Activated naive CD8-positive, alpha-beta T cell treated with anti-CD3 and anti-CD28 coated beads for 36 hours (primary cell): ENCODE measurements around the gene SRP9. TPM values are rescaled to one million over a fixed set of nuclear protein-coding genes. Genes with fewer than 3 reads are reported as not detected.
"Not testable (repeated sequence)": the region's sequence is repeated elsewhere in the genome, so short reads cannot be mapped to it uniquely, and the experiment has no call there.

Experiments used
- DNase-seq: peaks from one replicate; pipeline ENCODE4 v3.0.0; 2021
- H3K27ac Mint-ChIP-seq: one replicate; pipeline ENCODE4 v1.8.0; 2022; ENCODE audit warnings: mild to moderate bottlenecking, moderate library complexity, mixed read lengths
- H3K27me3 Mint-ChIP-seq: one replicate; pipeline ENCODE4 v1.8.0; 2022; ENCODE audit warnings: mild to moderate bottlenecking, mixed read lengths
- H3K36me3 Mint-ChIP-seq: one replicate; pipeline ENCODE4 v1.8.0; 2021; ENCODE audit warnings: mild to moderate bottlenecking, mixed read lengths
- H3K4me1 Mint-ChIP-seq: one replicate; pipeline ENCODE4 v1.8.0; 2021; ENCODE audit warnings: mixed read lengths
- H3K4me3 Mint-ChIP-seq: one replicate; pipeline ENCODE4 v1.8.0; 2022; ENCODE audit warnings: mild to moderate bottlenecking, moderate library complexity, mixed read lengths
- H3K9me3 Mint-ChIP-seq: one replicate; pipeline ENCODE4 v1.8.0; 2022; ENCODE audit warnings: mixed read lengths
- total RNA-seq, 2 experiments: library from RNA; stranded (reverse); gene quantifications; one replicate each; pipeline ENCODE4 v1.2.3, GENCODE V29; 2021

The SRP9 gene
- total RNA-seq, 2 experiments from 2014 or later, result 335 to 350 TPM

DNA sequence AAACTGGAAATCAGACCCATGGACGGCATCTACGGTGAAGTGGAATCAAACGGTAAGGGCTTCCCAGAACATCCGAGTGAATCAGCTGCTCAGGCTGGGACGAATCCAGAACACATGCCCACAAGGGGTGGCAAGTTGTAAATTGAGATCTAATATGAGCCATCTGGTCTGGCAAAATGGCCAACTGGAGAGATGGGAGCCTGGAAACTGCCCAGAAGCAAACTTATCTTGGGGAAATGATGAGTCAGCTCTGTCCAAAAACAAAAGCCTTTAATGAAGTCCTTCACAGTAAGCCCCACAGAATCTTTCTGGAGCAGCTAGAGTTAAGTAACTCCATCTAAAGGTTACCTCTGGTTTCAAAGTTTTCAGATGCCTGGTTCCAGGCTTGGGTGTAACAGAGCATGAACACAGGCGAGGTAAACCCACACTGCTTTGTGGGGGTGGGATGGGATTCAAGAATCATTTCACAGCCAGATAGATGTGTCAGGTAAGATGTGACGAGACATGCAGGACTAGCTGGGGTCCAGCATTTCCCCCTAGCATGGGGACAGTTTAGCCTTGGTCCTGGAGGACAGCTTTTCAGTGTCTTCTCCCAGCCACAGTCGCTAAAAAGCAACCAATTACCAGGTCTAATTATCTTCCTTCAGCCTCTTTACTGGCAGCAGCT, 10.5 kb upstream of the SRP9 start:
- H3K4me3 Mint-ChIP-seq, result no peak overlapping the region
- H3K9me3 Mint-ChIP-seq, result no peaks in the 10 kb centered on the region
- H3K4me1 Mint-ChIP-seq, result no peaks in the 10 kb centered on the region

GRCh38 chr1:225767634-225768540, 9.7 kb upstream of the SRP9 start:
- Mint-ChIP-seq H3K27ac (no peak overlapping the region), H3K36me3 (no peaks in the 10 kb centered on the region), H3K9me3 (no peaks in the 10 kb centered on the region), H3K27me3 (no peaks in the 10 kb centered on the region), H3K4me3 (no peak overlapping the region), H3K4me1 (no peaks in the 10 kb centered on the region)
- no peak for DNase-seq

More for the DNA sequence above, 10.5 kb upstream of the SRP9 start:
- DNase-seq, result no peak
- Mint-ChIP-seq H3K36me3 (no peaks in the 10 kb centered on the region), H3K27ac (no peak overlapping the region), H3K27me3 (no peaks in the 10 kb centered on the region)

DNA sequence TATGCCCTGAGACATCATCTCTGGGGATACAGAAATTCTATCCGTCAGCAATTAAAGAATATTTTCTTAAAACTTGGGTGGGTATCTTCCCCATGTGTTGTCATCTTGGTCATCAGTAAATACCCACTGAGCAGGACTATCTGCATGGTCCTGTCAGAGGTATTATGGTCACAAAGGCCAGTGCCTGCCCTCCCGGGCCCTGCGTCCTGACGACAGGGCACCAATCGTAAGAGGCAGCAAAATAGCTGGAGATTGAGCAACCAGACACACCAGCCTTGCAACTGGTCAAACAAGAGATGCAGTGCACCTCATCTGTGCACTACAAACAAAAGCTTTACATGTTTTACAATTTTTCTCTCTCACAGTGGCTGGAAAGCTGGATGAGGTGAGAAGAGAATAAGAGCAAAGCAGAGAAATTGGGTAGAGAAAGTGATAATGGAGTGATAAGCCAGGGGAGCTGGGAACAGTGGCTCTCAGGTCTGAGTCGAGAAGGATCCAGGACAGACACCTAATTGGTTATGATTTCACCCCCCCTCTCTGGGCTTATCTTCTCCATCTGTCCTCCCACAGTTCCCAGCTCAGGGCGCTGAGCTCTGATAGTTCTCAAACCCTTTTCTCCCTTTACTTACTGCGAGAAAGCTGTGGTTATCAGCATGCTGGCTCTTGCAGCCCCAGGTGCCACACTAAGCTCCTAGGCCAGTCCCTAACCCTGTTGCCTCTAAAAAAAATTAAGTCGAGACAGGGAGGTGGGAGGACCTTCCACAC, 8.8 kb upstream of the SRP9 start:
- Mint-ChIP-seq H3K27ac (no peak overlapping the region), H3K9me3 (no peaks in the 10 kb centered on the region), H3K36me3 (no peaks in the 10 kb centered on the region), H3K4me1 (no peaks in the 10 kb centered on the region), H3K27me3 (no peaks in the 10 kb centered on the region), H3K4me3 (no peak overlapping the region)
- no peak for DNase-seq

DNA sequence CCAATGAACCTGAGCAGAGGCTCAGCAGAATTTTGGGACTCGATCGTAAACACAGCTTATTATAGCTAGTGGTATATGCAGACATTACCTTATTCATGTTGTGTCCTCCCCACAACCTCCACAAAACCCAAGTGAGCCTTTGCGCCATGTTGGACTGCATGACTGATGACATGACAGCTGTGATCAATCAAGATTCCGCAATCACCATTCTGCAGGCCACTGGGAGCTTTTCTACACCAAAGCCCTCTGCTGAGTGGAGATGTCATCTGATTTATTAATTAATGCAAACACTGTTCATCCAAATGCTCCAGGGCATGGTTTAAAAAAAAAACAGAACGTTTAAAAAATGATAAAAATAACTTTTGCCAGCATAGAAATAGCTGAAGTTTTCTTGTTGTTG, 7.9 kb upstream of the SRP9 start:
- H3K4me1 Mint-ChIP-seq, result peaks cover 5% of the 10 kb centered on the region
- DNase-seq, result no peak
- H3K36me3 Mint-ChIP-seq, result peaks cover 3% of the 10 kb centered on the region
- no peak overlapping the region for H3K27ac Mint-ChIP-seq
- no peak overlapping the region for H3K4me3 Mint-ChIP-seq
- H3K27me3 Mint-ChIP-seq, result no peaks in the 10 kb centered on the region
- no peaks in the 10 kb centered on the region for H3K9me3 Mint-ChIP-seq

- H3K4me3 Mint-ChIP-seq, result no peak overlapping the region
- no peaks in the 10 kb centered on the region for H3K27me3 Mint-ChIP-seq
- H3K9me3 Mint-ChIP-seq, result peaks cover 2% of the 10 kb centered on the region
- peaks cover 5% of the 10 kb centered on the region for H3K36me3 Mint-ChIP-seq
- H3K4me1 Mint-ChIP-seq, result peaks cover 5% of the 10 kb centered on the region
- DNase-seq, result no peak
- H3K27ac Mint-ChIP-seq, result no peak overlapping the region
Measured at GRCh38 chr1:225770561-225771248, 6.9 kb upstream of the SRP9 start.

DNA sequence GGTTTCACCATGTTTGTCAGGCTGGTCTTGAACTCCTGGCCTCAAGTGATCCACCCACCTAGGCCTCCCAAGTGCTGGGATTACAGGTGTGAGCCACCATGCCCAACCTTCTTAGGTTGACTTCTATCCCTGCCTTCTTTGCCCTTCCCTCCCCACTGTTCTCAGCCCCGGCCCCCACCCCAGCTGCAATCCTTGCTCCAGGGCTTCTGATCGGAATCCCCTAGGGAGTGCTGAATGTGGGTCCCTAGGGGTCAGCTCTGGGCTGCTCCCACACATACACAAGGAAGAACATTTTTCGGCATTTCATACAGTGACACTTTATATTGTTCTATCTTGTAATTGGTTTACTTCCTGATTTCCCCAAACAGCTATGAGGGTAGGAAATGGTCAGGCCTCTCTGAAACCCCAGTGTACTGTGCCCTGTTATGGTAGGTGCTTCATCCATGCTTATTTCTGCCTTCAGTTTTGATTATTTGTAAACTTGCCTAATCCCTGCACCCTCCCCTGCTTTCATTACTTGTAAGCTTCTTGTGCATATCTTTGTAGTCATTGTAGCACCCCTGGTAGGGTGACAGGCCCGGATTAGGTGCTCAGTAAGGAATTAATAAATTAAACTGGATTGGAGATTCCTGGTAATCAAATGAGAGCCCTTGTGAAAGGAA, 5.8 kb upstream of the SRP9 start:
- no peak overlapping the region for H3K4me3 Mint-ChIP-seq
- no peaks in the 10 kb centered on the region for H3K27me3 Mint-ChIP-seq
- H3K27ac Mint-ChIP-seq, result no peak overlapping the region
- H3K9me3 Mint-ChIP-seq, result peaks cover 2% of the 10 kb centered on the region
- DNase-seq, result no peak
- peaks cover 5% of the 10 kb centered on the region for H3K36me3 Mint-ChIP-seq
- peaks cover 5% of the 10 kb centered on the region for H3K4me1 Mint-ChIP-seq

DNA sequence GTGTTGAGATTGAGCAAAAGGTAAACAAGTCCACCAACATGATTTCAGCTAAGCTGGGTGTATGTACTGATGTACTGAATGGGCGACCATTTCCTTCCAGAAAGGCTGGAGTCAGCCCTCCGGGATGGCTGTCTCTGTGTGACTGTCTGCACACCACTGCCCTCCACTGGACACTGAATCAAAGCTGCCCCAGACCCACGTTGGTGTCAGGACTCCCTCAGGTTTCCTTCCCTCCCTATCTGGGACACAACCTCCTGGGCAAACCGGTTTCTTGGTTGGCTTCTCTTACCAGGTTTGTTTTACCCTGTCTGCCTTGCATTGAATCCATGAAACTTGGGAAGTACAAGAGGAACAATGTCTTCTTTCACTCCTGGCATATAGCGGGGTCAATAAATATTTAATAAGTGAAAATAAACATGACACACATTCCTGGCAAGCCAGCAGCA, 5.3 kb upstream of the SRP9 start:
- Mint-ChIP-seq H3K4me3 (no peak overlapping the region), H3K27ac (no peak overlapping the region), H3K36me3 (peaks cover 5% of the 10 kb centered on the region), H3K4me1 (peaks cover 5% of the 10 kb centered on the region), H3K9me3 (peaks cover 2% of the 10 kb centered on the region), H3K27me3 (no peaks in the 10 kb centered on the region)
- DNase-seq, result peak; percentile 29

DNA sequence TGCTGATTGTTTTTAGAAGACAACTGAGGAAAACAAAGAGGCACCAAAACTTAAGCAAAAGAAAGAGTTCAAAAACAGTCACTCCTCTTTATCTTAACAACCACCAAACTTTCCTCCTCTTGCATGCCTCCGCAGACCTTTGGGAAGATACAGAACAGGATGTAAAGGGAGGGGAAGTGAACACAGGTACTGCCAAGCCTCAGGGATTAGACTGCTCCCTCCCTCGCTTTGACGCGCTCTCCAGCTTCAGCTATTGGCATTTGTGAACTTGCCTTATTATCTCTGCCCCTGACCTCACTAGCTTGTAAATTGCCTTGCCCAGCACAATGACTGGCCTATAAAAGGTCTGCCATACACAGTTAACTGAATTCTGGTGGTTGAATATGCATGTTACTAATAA, 4.8 kb upstream of the SRP9 start:
- DNase-seq, result no peak
- Mint-ChIP-seq H3K4me3 (no peak overlapping the region), H3K9me3 (peaks cover 2% of the 10 kb centered on the region), H3K27ac (no peak overlapping the region), H3K4me1 (peaks cover 5% of the 10 kb centered on the region), H3K27me3 (no peaks in the 10 kb centered on the region), H3K36me3 (peaks cover 5% of the 10 kb centered on the region)

GRCh38 chr1:225774281-225775147, 3.1 kb upstream of the SRP9 start:
- Mint-ChIP-seq H3K27ac (no peak overlapping the region), H3K9me3 (peaks cover 2% of the 10 kb centered on the region), H3K27me3 (no peaks in the 10 kb centered on the region), H3K36me3 (peaks cover 13% of the 10 kb centered on the region), H3K4me1 (peaks cover 5% of the 10 kb centered on the region), H3K4me3 (no peak overlapping the region)
- DNase-seq, result no peak

DNA sequence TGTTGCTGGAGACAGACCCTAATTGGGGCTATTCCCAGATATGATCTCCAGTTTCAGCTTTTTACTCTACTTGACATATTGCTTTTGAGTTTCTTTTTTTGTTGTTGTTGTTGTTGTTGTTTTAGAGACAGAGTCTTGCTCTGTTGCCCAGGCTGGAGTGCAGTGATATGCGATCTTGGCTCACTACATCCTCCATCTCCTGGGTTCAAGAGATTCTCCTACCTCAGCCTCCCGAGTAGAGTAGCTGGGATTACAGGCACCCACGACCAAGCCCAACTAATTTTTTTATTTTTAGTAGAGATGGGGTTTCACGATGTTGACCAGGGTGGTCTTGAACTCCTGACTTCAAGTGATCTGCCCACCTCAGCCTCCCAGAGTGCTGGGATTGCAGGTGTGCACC, 1.3 kb upstream of the SRP9 start:
- H3K9me3 Mint-ChIP-seq, result peaks cover 2% of the 10 kb centered on the region
- peaks cover 19% of the 10 kb centered on the region for H3K36me3 Mint-ChIP-seq
- no peak overlapping the region for H3K4me3 Mint-ChIP-seq
- peaks cover 17% of the 10 kb centered on the region for H3K4me1 Mint-ChIP-seq
- H3K27me3 Mint-ChIP-seq, result no peaks in the 10 kb centered on the region
- H3K27ac Mint-ChIP-seq, result no peak overlapping the region
- no peak for DNase-seq

DNA sequence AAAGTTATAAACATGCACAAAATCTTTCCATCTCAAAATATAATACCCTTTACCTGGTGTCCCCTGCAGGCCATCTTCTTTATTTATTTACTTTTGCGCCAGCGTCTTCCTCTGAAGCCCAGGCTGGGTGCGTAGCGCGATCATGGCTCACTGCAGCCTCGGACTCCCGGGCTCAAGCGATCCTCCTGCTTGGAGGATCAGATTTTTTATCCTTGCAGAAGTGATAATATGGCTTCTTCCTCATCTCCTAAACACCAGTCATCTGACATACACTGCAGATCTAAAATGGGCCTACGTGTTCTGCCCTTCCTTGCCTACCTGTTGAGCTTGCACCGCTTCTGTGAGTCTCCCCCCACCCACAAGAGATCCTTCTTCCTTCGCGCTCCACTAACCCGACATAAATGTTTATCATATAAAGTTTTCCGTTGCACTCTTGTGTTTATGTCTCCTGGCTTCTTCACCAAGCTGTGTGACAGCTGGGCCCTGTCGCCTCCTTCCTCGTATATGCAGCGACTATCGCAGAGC, 506 bp upstream of the SRP9 start:
- Mint-ChIP-seq H3K36me3 (peaks cover 22% of the 10 kb centered on the region), H3K27ac (no peak overlapping the region), H3K27me3 (no peaks in the 10 kb centered on the region), H3K4me1 (peaks cover 22% of the 10 kb centered on the region), H3K4me3 (no peak overlapping the region), H3K9me3 (peaks cover 2% of the 10 kb centered on the region)
- no peak for DNase-seq

- peaks cover 30% of the 10 kb centered on the region for H3K36me3 Mint-ChIP-seq
- H3K4me3 Mint-ChIP-seq, result no peak overlapping the region
- DNase-seq, result no peak
- H3K27me3 Mint-ChIP-seq, result no peaks in the 10 kb centered on the region
- peaks cover 32% of the 10 kb centered on the region for H3K4me1 Mint-ChIP-seq
- peaks cover 2% of the 10 kb centered on the region for H3K9me3 Mint-ChIP-seq
- H3K27ac Mint-ChIP-seq, result no peak overlapping the region
Measured at GRCh38 chr1:225778337-225778669, 677 bp downstream of the SRP9 start.

- H3K27me3 Mint-ChIP-seq, H3K27ac Mint-ChIP-seq, H3K9me3 Mint-ChIP-seq, H3K4me3 Mint-ChIP-seq, DNase-seq: not testable (repeated sequence)
- H3K4me1 Mint-ChIP-seq, result peaks cover 38% of the 10 kb centered on the region
- H3K36me3 Mint-ChIP-seq, result peaks cover 33% of the 10 kb centered on the region
Measured at GRCh38 chr1:225779165-225779564, 1.5 kb downstream of the SRP9 start.
